Neural crest cell (in vitro differentiated cells): ENCODE measurements around the gene SLC30A3. TPM values are rescaled to one million over a fixed set of nuclear protein-coding genes. Genes with fewer than 3 reads are reported as not detected.

Experiments
- DNase-seq: peaks from one replicate; pipeline ENCODE4 v3.0.0; 2021; ENCODE audit warnings: low read depth, mixed read lengths, low spot score
- H3K27ac Mint-ChIP-seq: one replicate; pipeline ENCODE4 v1.8.0; 2021; ENCODE audit warnings: mild to moderate bottlenecking, mixed read lengths; ENCODE audit not compliant: unreplicated experiment
- H3K27me3 Mint-ChIP-seq: 2 replicates; pipeline ENCODE4 v1.8.0; 2021; ENCODE audit warnings: low read depth, mild to moderate bottlenecking, mixed read lengths
- H3K36me3 Mint-ChIP-seq: 2 replicates; pipeline ENCODE4 v1.8.0; 2021; ENCODE audit warnings: low read depth, mild to moderate bottlenecking, mixed read lengths
- H3K4me1 Mint-ChIP-seq: 2 replicates; pipeline ENCODE4 v1.8.0; 2021; ENCODE audit warnings: mixed read lengths
- H3K4me3 Mint-ChIP-seq: one replicate; pipeline ENCODE4 v1.8.0; 2021; ENCODE audit warnings: mild to moderate bottlenecking, mixed read lengths
- H3K9me3 Mint-ChIP-seq: 2 replicates; pipeline ENCODE4 v1.8.0; 2021; ENCODE audit warnings: mixed read lengths
- long read RNA-seq: library from polyadenylated mRNA; unstranded; transcript quantifications from one replicate; pipeline ENCODE4 v2.0.0, GENCODE V29; 2020
- total RNA-seq: library from RNA; stranded (reverse); gene quantifications from 2 replicates; pipeline ENCODE4 v1.2.1, GENCODE V29; 2021
- TF ChIP-seq, protein P1 (sequence below): fragments of 200-600 bp; sonication (generic); conservative IDR thresholded peaks from 2 replicates; pipeline ENCODE4 v1.5.0; 2021; ENCODE audit warnings: antibody characterized with exemption, mild to moderate bottlenecking

SLC30A3 gene, protein sequence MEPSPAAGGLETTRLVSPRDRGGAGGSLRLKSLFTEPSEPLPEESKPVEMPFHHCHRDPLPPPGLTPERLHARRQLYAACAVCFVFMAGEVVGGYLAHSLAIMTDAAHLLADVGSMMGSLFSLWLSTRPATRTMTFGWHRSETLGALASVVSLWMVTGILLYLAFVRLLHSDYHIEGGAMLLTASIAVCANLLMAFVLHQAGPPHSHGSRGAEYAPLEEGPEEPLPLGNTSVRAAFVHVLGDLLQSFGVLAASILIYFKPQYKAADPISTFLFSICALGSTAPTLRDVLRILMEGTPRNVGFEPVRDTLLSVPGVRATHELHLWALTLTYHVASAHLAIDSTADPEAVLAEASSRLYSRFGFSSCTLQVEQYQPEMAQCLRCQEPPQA
- 0.48 and 0.93 TPM in 2 replicates for total RNA-seq
- long read RNA-seq: 0 reads

DNA sequence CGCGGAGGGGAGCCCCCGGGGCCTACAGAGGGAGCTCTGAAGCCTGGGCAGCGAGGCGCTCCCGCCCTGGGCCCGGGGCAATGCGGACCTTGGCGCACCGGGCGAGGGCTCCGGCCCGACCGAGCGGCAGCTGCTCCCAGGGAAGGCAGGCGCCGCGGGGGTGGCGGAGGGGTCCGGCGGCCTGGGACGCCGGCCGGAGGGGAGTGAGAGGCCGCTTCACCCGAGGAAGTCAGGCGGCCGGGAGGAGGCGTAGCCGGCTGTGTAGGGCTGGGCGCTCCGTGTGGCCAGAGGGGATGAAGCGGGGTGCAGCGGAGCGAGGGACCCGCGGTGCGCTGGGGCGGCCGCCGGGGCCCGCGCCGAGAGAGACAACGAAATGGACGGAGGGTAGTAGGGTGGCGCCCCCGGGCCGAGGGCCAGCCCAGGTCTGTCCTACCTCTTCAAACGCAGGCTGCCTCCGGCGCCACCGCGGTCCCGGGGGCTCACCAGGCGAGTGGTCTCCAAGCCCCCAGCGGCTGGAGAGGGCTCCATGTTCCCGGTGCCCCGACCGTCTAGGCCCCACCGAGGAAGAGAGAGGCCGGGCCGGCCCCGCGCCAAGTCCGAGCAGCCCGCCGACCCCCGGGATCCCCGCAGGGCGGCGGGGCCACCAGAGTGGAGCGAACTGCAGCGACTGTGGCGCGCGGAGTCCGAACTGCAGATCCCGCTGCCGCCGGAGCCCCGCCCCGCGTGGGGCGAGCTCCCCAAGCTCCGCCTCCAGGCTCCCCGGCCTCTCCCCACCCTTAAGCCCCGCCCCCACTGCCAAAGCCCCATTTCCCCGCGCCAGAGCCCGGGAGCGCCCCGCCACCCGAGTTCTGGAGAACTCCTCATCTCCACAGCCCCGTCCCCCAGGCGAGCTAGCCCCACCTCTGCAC, at the start of gene SLC30A3:
Gene SLC30A3, minus strand, starts transcription at position 669 of the 908 bp plus-strand sequence. Its CDS starts 141 bp downstream, at position 528.
- peak within 1 kb of the TSS; percentile 88 for H3K4me3 Mint-ChIP-seq
- no peaks in the 10 kb centered on the region for H3K9me3 Mint-ChIP-seq
- DNase-seq: peak; percentile 33
- no peak within 1 kb of the TSS for H3K27ac Mint-ChIP-seq
- TF ChIP-seq, protein P1, sequence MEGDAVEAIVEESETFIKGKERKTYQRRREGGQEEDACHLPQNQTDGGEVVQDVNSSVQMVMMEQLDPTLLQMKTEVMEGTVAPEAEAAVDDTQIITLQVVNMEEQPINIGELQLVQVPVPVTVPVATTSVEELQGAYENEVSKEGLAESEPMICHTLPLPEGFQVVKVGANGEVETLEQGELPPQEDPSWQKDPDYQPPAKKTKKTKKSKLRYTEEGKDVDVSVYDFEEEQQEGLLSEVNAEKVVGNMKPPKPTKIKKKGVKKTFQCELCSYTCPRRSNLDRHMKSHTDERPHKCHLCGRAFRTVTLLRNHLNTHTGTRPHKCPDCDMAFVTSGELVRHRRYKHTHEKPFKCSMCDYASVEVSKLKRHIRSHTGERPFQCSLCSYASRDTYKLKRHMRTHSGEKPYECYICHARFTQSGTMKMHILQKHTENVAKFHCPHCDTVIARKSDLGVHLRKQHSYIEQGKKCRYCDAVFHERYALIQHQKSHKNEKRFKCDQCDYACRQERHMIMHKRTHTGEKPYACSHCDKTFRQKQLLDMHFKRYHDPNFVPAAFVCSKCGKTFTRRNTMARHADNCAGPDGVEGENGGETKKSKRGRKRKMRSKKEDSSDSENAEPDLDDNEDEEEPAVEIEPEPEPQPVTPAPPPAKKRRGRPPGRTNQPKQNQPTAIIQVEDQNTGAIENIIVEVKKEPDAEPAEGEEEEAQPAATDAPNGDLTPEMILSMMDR: no peak
- H3K27me3 Mint-ChIP-seq: peaks cover 38% of the 10 kb centered on the region
- peaks cover 15% of the 10 kb centered on the region for H3K4me1 Mint-ChIP-seq
- H3K36me3 Mint-ChIP-seq: peaks cover 3% of the 10 kb centered on the region

DNA sequence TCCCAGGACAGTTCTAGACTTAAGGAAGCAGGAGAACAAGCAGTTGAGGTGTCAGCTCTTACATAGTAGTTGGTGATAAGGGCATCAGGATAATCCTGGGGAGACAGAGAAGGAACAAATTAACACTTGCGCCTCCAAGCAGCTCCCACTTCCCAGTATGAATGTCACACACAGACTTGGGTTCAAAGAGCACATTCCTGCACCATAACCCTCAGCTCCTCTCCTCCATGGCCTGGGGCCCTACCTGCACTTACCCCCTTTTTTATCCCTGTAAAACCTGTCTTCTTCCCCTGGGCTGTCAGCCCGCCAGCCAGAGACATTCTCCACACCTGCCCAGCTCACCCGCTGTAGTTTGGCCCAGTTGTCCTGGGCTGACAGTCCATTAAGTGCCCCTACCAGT, 49.3 kb upstream of the SLC30A3 start:
- H3K4me3 Mint-ChIP-seq: no peak overlapping the region
- peaks cover 34% of the 10 kb centered on the region for H3K27me3 Mint-ChIP-seq
- no peaks in the 10 kb centered on the region for H3K9me3 Mint-ChIP-seq
- peaks cover 5% of the 10 kb centered on the region for H3K4me1 Mint-ChIP-seq
- TF ChIP-seq, protein P1: no peak
- H3K36me3 Mint-ChIP-seq: peaks cover 13% of the 10 kb centered on the region
- no peak for DNase-seq
- no peak overlapping the region for H3K27ac Mint-ChIP-seq

DNA sequence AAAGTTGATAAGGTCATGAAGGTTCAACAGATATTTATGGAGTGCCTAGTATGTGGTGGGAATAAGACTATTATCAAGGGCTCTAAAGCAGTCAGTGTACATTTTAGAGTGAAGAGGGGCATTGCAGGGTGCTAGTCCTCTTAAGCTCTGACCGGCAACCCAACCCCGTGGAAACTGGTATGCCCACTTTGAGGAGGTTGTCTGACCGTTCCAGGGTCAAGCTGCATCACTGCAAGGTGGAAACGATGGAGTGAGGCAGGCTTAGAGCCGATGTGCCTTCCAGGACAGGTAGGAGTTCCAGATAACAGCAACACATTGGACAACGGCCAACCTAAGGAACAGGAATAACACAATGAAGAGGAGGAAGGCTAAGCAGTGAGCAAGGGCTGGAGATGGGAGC, 46.8 kb upstream of the SLC30A3 start:
- H3K4me3 Mint-ChIP-seq: no peak overlapping the region
- peaks cover 5% of the 10 kb centered on the region for H3K4me1 Mint-ChIP-seq
- no peaks in the 10 kb centered on the region for H3K9me3 Mint-ChIP-seq
- H3K27ac Mint-ChIP-seq: no peak overlapping the region
- peaks cover 58% of the 10 kb centered on the region for H3K27me3 Mint-ChIP-seq
- TF ChIP-seq, protein P1: no peak
- H3K36me3 Mint-ChIP-seq: peaks cover 13% of the 10 kb centered on the region
- no peak for DNase-seq

DNA sequence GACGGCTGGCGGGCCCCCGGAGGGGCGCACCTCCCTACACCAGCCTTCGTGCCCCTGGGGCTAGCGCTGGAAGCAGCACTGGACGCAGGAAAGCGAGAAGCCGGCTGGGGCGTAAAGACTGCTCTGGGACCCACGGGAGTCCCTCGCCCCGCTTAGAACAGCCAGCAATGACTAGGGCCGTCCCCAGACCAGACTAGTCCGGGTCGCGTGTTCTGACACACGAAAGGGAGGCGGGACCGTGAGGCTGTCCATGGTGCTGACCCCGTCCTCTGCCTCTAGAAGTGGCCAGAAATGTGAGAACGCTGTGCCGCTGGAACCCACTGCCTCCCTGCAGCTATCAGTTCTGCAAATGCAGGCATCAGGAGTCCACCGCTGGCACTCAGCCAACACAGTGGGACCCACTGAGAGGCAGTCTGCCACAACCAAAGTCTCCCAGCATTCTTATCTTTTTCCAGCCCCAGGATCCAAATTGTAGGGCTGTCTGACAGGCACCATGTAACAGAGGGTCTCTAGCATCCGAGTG, 45.6 kb upstream of the SLC30A3 start, which contains the start of gene UCN:
Gene UCN, minus strand, starts transcription at position 87 of the 523 bp plus-strand sequence. CDS start 550 bp downstream, outside the sequence.
- Mint-ChIP-seq H3K27me3 (peaks cover 65% of the 10 kb centered on the region), H3K9me3 (no peaks in the 10 kb centered on the region), H3K36me3 (peaks cover 13% of the 10 kb centered on the region), H3K27ac (no peak within 1 kb of the TSS), H3K4me1 (peaks cover 5% of the 10 kb centered on the region), H3K4me3 (peak within 1 kb of the TSS; percentile 41)
- DNase-seq: peak; percentile 44
- TF ChIP-seq, protein P1: no peak
